Stimulated activated CD4-positive, alpha-beta T cell treated with anti-CD3 and anti-CD28 coated beads, Interleukin-4, amount 100 ng/mL, for 48 hours (primary cell): Measurements from ENCODE around the gene PAF1.
"Not testable (repeated sequence)": the region's sequence is repeated elsewhere in the genome, so short reads cannot be mapped to it uniquely, and the experiment has no call there.

Experiments used
- DNase-seq, 2 donors: peaks; one replicate each; pipeline ENCODE4 v3.0.0-alpha.2; 2020; ENCODE audit warnings: low read depth in 2 of 2

Gene PAF1

DNA sequence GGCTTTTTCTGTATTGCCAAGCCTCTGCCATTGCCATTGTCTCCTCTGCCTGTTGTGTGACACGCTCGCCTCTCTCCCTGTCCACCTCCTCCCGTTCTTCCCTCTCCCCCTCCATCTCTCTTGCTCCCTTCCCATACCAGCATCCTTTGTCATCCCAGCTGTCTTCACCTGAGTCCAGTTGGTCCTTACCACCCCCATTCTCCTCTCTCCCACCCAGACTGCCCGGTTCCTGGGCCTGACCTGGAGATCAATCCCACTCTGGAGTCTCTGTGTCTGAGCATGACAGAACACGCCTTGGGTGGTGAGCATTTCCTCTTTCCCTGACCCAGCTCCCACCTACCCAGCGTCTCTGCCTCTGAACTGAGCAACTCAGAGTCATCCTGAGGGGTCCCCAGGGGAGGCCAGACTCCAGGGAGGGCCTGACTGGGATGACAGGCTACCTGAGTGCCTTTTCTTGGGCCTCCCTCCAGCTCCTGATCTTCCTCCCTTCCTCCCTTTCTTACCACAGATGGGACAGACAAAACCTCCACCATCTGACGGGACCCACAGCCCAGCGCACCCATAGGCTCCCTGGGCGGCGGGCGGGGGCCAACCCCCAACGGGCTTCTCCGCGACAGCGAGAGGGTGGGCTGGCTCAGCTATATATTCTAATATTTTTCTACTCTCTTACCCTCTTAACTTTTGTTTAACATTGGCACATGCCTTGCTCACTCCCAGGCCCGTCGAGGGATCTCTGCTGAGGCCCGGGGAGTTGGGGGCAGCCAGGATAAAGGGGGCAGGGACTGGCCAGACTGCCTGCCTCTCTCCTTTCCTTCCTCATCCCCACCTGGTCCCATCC, 7.7 kb downstream of the PAF1 start:
- DNase-seq, result no peak

- no peak for DNase-seq
Measured at GRCh38 chr19:39381910-39382611, 8.8 kb downstream of the PAF1 start.

- no peak for DNase-seq
Measured at GRCh38 chr19:39380521-39381502, 10.1 kb downstream of the PAF1 start.

GRCh38 chr19:39379865-39380396, 11.0 kb downstream of the PAF1 start:
- DNase-seq, result no peak

- not testable (repeated sequence) for DNase-seq
Measured at GRCh38 chr19:39379366-39379765, 11.5 kb downstream of the PAF1 start.

DNA sequence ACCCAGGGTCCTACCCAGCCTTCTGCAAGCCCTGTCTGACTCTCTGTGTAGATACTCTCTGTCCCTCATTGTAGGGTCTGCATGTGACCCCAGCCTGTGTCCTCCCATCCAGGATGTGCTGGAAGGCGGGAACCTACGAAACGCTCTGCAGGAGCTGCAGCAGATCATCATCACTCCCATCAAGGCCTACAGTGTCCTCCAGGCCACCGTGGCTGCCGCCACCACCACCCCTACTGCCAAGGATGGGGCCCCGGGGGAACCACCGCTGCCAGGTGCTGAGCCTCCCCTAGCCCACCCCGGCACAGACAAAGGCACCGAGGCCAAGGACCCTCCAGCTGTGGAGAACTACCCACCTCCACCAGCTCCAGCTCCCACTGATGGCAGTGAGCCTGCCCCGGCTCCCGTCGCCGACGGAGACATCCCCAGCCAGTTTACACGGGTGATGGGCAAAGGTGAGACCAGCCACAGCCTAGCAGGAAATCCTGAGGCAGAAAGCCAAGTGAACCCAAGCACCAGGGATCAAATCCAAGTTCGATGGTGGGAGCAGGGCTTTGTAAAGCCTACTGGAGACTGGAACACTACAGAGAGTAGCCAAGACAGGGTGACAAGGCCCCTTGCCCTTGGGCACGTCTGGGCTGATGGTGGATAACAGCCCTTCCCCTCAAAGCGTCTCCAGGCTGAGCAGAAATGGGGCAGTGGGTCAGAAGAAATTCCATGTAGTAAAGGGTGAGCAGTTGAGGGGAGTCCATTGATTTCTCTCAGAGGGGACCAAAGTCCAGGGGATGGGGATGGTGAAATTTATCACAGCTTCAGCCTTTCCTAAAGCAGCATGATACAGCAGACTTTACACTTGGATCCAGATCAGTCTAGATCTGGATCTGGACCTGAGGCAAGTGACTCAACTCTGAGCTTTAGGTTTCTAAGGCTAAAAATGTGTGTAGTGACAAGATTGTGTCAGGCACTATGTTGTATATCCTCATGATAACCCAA, 13.2 kb downstream of the PAF1 start:
- no peak for DNase-seq

DNA sequence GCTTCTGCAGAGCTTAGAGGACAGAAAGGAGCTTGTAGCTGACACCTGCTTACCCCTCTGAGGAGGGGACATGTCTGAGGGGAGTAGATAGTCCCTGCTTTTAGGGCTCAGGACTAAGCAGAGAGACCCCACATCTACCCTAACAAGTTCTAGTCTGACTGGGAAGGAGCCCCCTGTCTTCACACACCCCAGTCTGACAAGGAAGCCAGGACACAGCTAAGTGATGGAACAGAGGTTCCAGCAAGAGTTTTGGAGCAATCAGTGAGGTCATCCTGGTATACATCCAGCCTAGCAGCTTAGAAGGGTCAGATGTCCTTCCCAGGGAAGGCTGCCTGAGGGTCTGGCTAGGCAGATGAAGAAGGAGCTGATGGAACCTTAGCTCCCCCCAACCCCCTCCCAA, 15.0 kb downstream of the PAF1 start:
- DNase-seq, result no peak

- DNase-seq, result no peak
Measured at GRCh38 chr19:39372941-39373340, 18.0 kb downstream of the PAF1 start.

- DNase-seq, result no peak
Measured at GRCh38 chr19:39372047-39372802, 18.7 kb downstream of the PAF1 start.

GRCh38 chr19:39370735-39371134, 20.2 kb downstream of the PAF1 start:
- no peak for DNase-seq

DNA sequence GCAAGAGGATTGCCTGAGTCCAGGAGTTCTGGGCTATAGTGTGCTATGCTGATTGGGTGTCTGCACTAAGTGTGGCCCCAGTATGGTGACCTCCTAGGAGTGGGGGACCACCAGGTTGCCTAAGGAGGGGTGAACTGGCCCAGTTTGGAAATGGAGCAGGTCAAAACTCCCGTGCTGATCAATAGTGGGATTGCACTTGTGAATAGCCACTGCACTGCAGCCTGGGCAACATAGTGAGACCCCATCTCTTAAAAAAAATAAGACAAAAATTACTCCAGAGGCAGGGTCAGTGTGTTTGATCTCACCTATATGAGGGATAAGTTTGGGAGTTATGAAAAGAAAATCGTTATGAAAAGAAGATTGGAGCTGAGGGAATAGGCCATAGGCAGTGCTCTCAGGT, 21.7 kb downstream of the PAF1 start:
- no peak for DNase-seq

GRCh38 chr19:39365531-39365930, 25.4 kb downstream of the PAF1 start:
- no peak for DNase-seq

- DNase-seq, result no peak
Measured at GRCh38 chr19:39363901-39364457, 26.9 kb downstream of the PAF1 start.

GRCh38 chr19:39362682-39363657, 27.9 kb downstream of the PAF1 start:
- DNase-seq, result no peak

GRCh38 chr19:39360599-39360998, 30.3 kb downstream of the PAF1 start:
- no peak for DNase-seq

GRCh38 chr19:39359026-39359425, 31.9 kb downstream of the PAF1 start:
- no peak for DNase-seq

DNA sequence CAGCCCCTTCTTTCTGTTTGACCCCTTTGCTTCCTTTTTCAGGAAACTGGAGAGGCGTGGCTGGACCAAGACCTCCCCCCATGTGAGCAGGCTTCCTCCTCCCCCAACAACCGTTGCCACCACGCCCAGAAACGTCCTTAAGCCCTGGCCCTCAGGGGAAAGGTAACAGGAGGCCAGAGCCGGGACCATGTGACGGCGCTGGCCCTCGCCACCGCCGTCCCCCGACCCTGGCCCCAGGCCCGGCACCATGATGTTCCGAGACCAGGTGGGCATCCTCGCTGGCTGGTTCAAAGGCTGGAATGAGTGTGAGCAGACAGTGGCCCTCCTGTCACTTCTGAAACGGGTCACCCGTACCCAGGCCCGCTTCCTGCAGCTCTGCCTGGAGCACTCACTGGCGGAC, 34.3 kb downstream of the PAF1 start:
- DNase-seq, result no peak

DNA sequence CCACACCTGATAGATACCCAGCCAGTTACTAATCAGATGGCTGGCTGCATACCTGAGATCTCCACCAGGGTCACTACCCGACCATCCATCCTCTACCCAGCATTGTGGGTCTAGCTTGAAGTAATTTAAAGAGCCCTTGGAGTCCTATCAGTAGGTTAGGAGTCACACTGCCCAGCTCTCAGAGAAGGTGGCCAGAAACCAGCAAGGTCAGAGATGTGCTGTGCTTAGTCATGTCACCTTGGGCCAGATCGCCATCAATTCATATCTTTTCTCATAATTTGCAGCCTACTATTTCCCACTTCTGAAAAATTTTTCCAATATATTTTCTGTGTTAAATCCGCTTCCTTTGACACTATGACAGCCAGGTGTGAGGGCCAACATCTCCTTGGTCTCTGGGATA, 34.8 kb downstream of the PAF1 start:
- no peak for DNase-seq
